Smooth muscle cell (in vitro differentiated cells): Measurements from ENCODE around the gene PDGFA. TPM values are rescaled to one million over a fixed set of nuclear protein-coding genes. Genes with fewer than 3 reads are reported as not detected.

Experiments
- DNase-seq: peaks from one replicate; lab custom pipeline; 2025; ENCODE audit not compliant: unreplicated experiment; lab: John Stamatoyannopoulos, UW
- H2AFZ ChIP-seq: fragments of 200-600 bp; sonication (generic); 2 replicates; pipeline ENCODE4 v1.6.0; 2016; ENCODE audit warnings: antibody characterized with exemption, low read depth, mild to moderate bottlenecking
- H3F3A ChIP-seq: fragments of 200-600 bp; sonication (generic); 2 replicates; pipeline ENCODE4 v1.6.0; 2017; ENCODE audit warnings: antibody characterized with exemption, low read depth
- H3K27ac ChIP-seq: fragments of 200-600 bp; sonication (generic); 2 replicates; pipeline ENCODE4 v1.5.1; 2016; ENCODE audit warnings: low read depth, mild to moderate bottlenecking
- H3K27me3 ChIP-seq: fragments of 200-600 bp; sonication (generic); 2 replicates; pipeline ENCODE4 v1.6.1; 2016; ENCODE audit warnings: low read depth, mild to moderate bottlenecking
- H3K36me3 ChIP-seq: fragments of 200-600 bp; sonication (generic); 2 replicates; pipeline ENCODE4 v1.5.1; 2016; ENCODE audit warnings: low read depth
- H3K4me1 ChIP-seq: fragments of 200-600 bp; sonication (generic); 2 replicates; pipeline ENCODE4 v1.5.1; 2016; ENCODE audit warnings: low read depth
- H3K4me2 ChIP-seq: fragments of 200-600 bp; sonication (generic); 2 replicates; pipeline ENCODE4 v1.6.0; 2016; ENCODE audit warnings: mild to moderate bottlenecking
- H3K4me3 ChIP-seq: fragments of 200-600 bp; sonication (generic); 2 replicates; pipeline ENCODE4 v1.5.1; 2016; ENCODE audit warnings: mild to moderate bottlenecking
- H3K79me2 ChIP-seq: fragments of 200-600 bp; sonication (generic); 2 replicates; pipeline ENCODE4 v1.6.0; 2016; ENCODE audit warnings: low read depth, mild to moderate bottlenecking
- H3K9ac ChIP-seq: fragments of 200-600 bp; sonication (generic); 2 replicates; pipeline ENCODE4 v1.6.0; 2016; ENCODE audit warnings: low read depth
- H3K9me3 ChIP-seq: fragments of 200-600 bp; sonication (generic); replicated peaks from 2 replicates; pipeline ENCODE4 v1.5.1; 2016; ENCODE audit warnings: low read depth
- H4K20me1 ChIP-seq: fragments of 200-600 bp; sonication (generic); 2 replicates; pipeline ENCODE4 v1.6.0; 2016; ENCODE audit warnings: low read depth
- CTCF ChIP-seq: fragments of 200-600 bp; sonication (generic); IDR thresholded peaks from 2 replicates; pipeline ENCODE4 v1.5.1; 2017; ENCODE audit warnings: borderline replicate concordance, mild to moderate bottlenecking, antibody characterized with exemption; ENCODE audit not compliant: insufficient read depth, poor library complexity, severe bottlenecking
- WGBS: methylation state at CpG from one replicate; pipeline ENCODE4 v1.1.7; 2016; ENCODE audit warnings: low lambda C conversion rate; 5-methylcytosine and 5-hydroxymethylcytosine counted together
- polyA plus RNA-seq: library from polyadenylated mRNA; unstranded; fragments of >200 nt; fragmentation: Nextera tagmentation; extraction: Ambion mirVana; gene quantifications from 2 replicates; pipeline ENCODE4 v1.2.1, GENCODE V29; 2016
- total RNA-seq: library from RNA; depleted of rRNA; stranded (reverse); fragments of >200 nt; gene quantifications from 2 replicates; pipeline ENCODE4 v1.2.3, GENCODE V29; 2014

PDGFA gene
- total and polyA plus RNA-seq, 2 experiments from 2014 or later, result 32.0 to 68.1 TPM

GRCh38 chr7:452791-453455, 66.7 kb downstream of the PDGFA start:
- Histone ChIP-seq H3K4me1 (peaks cover 23% of the 10 kb centered on the region), H3K4me3 (no peak overlapping the region), H3K9ac (no peak overlapping the region), H3K27me3 (no peaks in the 10 kb centered on the region), H3K36me3 (no peaks in the 10 kb centered on the region), H3F3A (no peaks in the 10 kb centered on the region), H3K9me3 (no peaks in the 10 kb centered on the region), H4K20me1 (no peaks in the 10 kb centered on the region), H2AFZ (no peak overlapping the region), H3K27ac (no peak overlapping the region), H3K4me2 (peak overlapping the region; percentile 78), H3K79me2 (no peaks in the 10 kb centered on the region)
- 62% methylated on average over 21 of the region's 21 CpGs for WGBS
- TF ChIP-seq CTCF, result no peak
- no peak for DNase-seq

- H3K4me2 ChIP-seq, result peak overlapping the region; percentile 78
- H3K27ac ChIP-seq, result no peak overlapping the region
- H3K79me2 ChIP-seq, result no peaks in the 10 kb centered on the region
- H4K20me1 ChIP-seq, result no peaks in the 10 kb centered on the region
- WGBS, result 19% methylated on average over 30 of the region's 30 CpGs
- no peak for TF ChIP-seq CTCF
- peaks cover 23% of the 10 kb centered on the region for H3K4me1 ChIP-seq
- no peaks in the 10 kb centered on the region for H3K27me3 ChIP-seq
- no peaks in the 10 kb centered on the region for H3K9me3 ChIP-seq
- DNase-seq, result peak; percentile 28
- H3F3A ChIP-seq, result no peaks in the 10 kb centered on the region
- H3K36me3 ChIP-seq, result no peaks in the 10 kb centered on the region
- H3K9ac ChIP-seq, result peak overlapping the region; percentile 68
- H2AFZ ChIP-seq, result peak overlapping the region; percentile 69
- peak overlapping the region; percentile 25 for H3K4me3 ChIP-seq
These were observed 67.4 kb downstream of the PDGFA start for GRCh38 chr7:452226-452751.

- H3K9ac ChIP-seq, result peak overlapping the region; percentile 68
- DNase-seq, result no peak
- H3K79me2 ChIP-seq, result no peaks in the 10 kb centered on the region
- no peaks in the 10 kb centered on the region for H3K27me3 ChIP-seq
- no peaks in the 10 kb centered on the region for H3F3A ChIP-seq
- no peak for TF ChIP-seq CTCF
- H4K20me1 ChIP-seq, result no peaks in the 10 kb centered on the region
- no peaks in the 10 kb centered on the region for H3K9me3 ChIP-seq
- H3K27ac ChIP-seq, result no peak overlapping the region
- H3K4me2 ChIP-seq, result peak overlapping the region; percentile 78
- peak overlapping the region; percentile 25 for H3K4me3 ChIP-seq
- H3K36me3 ChIP-seq, result no peaks in the 10 kb centered on the region
- peak overlapping the region; percentile 69 for H2AFZ ChIP-seq
- 28% methylated on average over 23 of the region's 24 CpGs for whole genome bisulfite sequencing
- peaks cover 23% of the 10 kb centered on the region for H3K4me1 ChIP-seq
These were observed 68.1 kb downstream of the PDGFA start for GRCh38 chr7:451255-452225.
